Measurements from ENCODE around the gene GNAQ.

GNAQ gene

GRCh38 chr9:77847059-77847499 is 184.5 kb downstream of the GNAQ start:
- no peaks in the 10 kb centered on the region for H3K27me3 ChIP-seq (ENCODE audit: control insufficient read depth in 1 of 2, insufficient read depth in 1 of 2, low read length in 2 of 2)
- no peak overlapping the region for H3K9ac ChIP-seq (ENCODE audit: low read length)
- no peak overlapping the region for H2BK120ac ChIP-seq (ENCODE audit: low read depth, low read length)
- WGBS: 9% methylated on average over 8 of the region's 8 CpGs
- no peak overlapping the region for H4K8ac ChIP-seq (ENCODE audit: low read length)
- H2BK5ac ChIP-seq (ENCODE audit: low read depth, low read length, poor library complexity, severe bottlenecking): no peak overlapping the region
- peaks cover 29% of the 10 kb centered on the region for H3K79me1 ChIP-seq (replicated peaks; ENCODE audit: low read length, poor library complexity, severe bottlenecking)
- H3K23ac ChIP-seq (ENCODE audit: low read length in 2 of 2): no peak overlapping the region
- peak; percentile 70 for DNase-seq
- H3K14ac ChIP-seq (ENCODE audit: low read length in 2 of 2): no peak overlapping the region
- no peaks in the 10 kb centered on the region for H3K9me3 ChIP-seq (ENCODE audit: control insufficient read depth, low read length)
- no peak overlapping the region for H2AK5ac ChIP-seq (ENCODE audit: low read length, severe bottlenecking)
- no peak overlapping the region for H2AFZ ChIP-seq (ENCODE audit: low read depth, low read length)
- H3K18ac ChIP-seq (ENCODE audit: low read depth in 1 of 2, low read length in 2 of 2): peak overlapping the region; percentile 25 to 59
- H2BK12ac ChIP-seq (ENCODE audit: low read length in 2 of 2): no peak overlapping the region
- peak overlapping the region in 1 of 2 experiments; percentile 6 for H3K4ac ChIP-seq (ENCODE audit: low read depth in 1 of 2, low read length in 2 of 2)
- H4K91ac ChIP-seq (ENCODE audit: low read length): no peak overlapping the region
- H3K4me3 ChIP-seq (ENCODE audit: insufficient read depth in 1 of 2, low read depth in 1 of 2, low read length in 2 of 2): no peak overlapping the region
- no peak overlapping the region for H3K27ac ChIP-seq (ENCODE audit: low read length, poor library complexity, severe bottlenecking)
- H3K4me1 ChIP-seq (ENCODE audit: control insufficient read depth, insufficient read depth, low read depth, low read length): peaks cover 9% of the 10 kb centered on the region
- H2BK15ac ChIP-seq (ENCODE audit: low read depth, poor library complexity, severe bottlenecking): no peak overlapping the region
- peaks cover 0 to 3% of the 10 kb centered on the region in 2 experiments for H3K36me3 ChIP-seq (ENCODE audit: control insufficient read depth in 1 of 2, insufficient read depth in 2 of 2, low read depth in 1 of 2, low read length in 2 of 2)
- no peak overlapping the region for H3K4me2 ChIP-seq (ENCODE audit: low read length, poor library complexity, severe bottlenecking)

- Histone ChIP-seq H3K14ac (ENCODE audit: low read length in 2 of 2) (no peak overlapping the region), H3K36me3 (ENCODE audit: control insufficient read depth in 1 of 2, insufficient read depth in 2 of 2, low read depth in 1 of 2, low read length in 2 of 2) (no peaks in the 10 kb centered on the region), H2BK12ac (ENCODE audit: low read length in 2 of 2) (no peak overlapping the region), H2AFZ (ENCODE audit: low read depth, low read length) (no peak overlapping the region), H3K9me3 (ENCODE audit: control insufficient read depth, low read length) (no peaks in the 10 kb centered on the region), H2BK5ac (ENCODE audit: low read depth, low read length, poor library complexity, severe bottlenecking) (no peak overlapping the region), H3K18ac (ENCODE audit: low read depth in 1 of 2, low read length in 2 of 2) (no peak overlapping the region), H3K4me2 (ENCODE audit: low read length, poor library complexity, severe bottlenecking) (no peak overlapping the region), H4K8ac (ENCODE audit: low read length) (no peak overlapping the region), H2BK120ac (ENCODE audit: low read depth, low read length) (no peak overlapping the region), H3K9ac (ENCODE audit: low read length) (no peak overlapping the region), H3K79me1 (replicated peaks; ENCODE audit: low read length, poor library complexity, severe bottlenecking) (peaks cover 19% of the 10 kb centered on the region), H3K4ac (ENCODE audit: low read depth in 1 of 2, low read length in 2 of 2) (no peak overlapping the region), H3K27ac (ENCODE audit: low read length, poor library complexity, severe bottlenecking) (no peak overlapping the region), H4K91ac (ENCODE audit: low read length) (no peak overlapping the region), H3K23ac (ENCODE audit: low read length in 2 of 2) (no peak overlapping the region), H2AK5ac (ENCODE audit: low read length, severe bottlenecking) (no peak overlapping the region), H3K4me3 (ENCODE audit: insufficient read depth in 1 of 2, low read depth in 1 of 2, low read length in 2 of 2) (no peak overlapping the region), H3K27me3 (ENCODE audit: control insufficient read depth in 1 of 2, insufficient read depth in 1 of 2, low read length in 2 of 2) (no peaks in the 10 kb centered on the region), H3K4me1 (ENCODE audit: control insufficient read depth, insufficient read depth, low read depth, low read length) (peaks cover 10% of the 10 kb centered on the region), H2BK15ac (ENCODE audit: low read depth, poor library complexity, severe bottlenecking) (no peak overlapping the region)
- no peak for DNase-seq
- 98% methylated on average over 4 of the region's 4 CpGs for WGBS
Observed at GRCh38 chr9:77844415-77844814, 187.2 kb downstream of the GNAQ start.

GRCh38 chr9:77843871-77844155 is 187.8 kb downstream of the GNAQ start:
- no peak overlapping the region for H3K18ac ChIP-seq (ENCODE audit: low read depth in 1 of 2, low read length in 2 of 2)

GRCh38 chr9:77843076-77843870 is 188.3 kb downstream of the GNAQ start:
- no peak overlapping the region for H3K9ac ChIP-seq (ENCODE audit: low read length)
- no peak overlapping the region for H2AFZ ChIP-seq (ENCODE audit: low read depth, low read length)
- H2AK5ac ChIP-seq (ENCODE audit: low read length, severe bottlenecking): no peak overlapping the region
- no peak overlapping the region for H3K18ac ChIP-seq (ENCODE audit: low read depth in 1 of 2, low read length in 2 of 2)
- H3K27ac ChIP-seq (ENCODE audit: low read length, poor library complexity, severe bottlenecking): no peak overlapping the region
- 100% methylated on average over 3 of the region's 4 CpGs for WGBS
- no peak overlapping the region for H2BK12ac ChIP-seq (ENCODE audit: low read length in 2 of 2)
- H3K4me3 ChIP-seq (ENCODE audit: insufficient read depth in 1 of 2, low read depth in 1 of 2, low read length in 2 of 2): no peak overlapping the region
- H3K14ac ChIP-seq (ENCODE audit: low read length in 2 of 2): no peak overlapping the region
- H3K27me3 ChIP-seq (ENCODE audit: control insufficient read depth in 1 of 2, insufficient read depth in 1 of 2, low read length in 2 of 2): no peaks in the 10 kb centered on the region
- no peak for DNase-seq
- no peak overlapping the region for H2BK5ac ChIP-seq (ENCODE audit: low read depth, low read length, poor library complexity, severe bottlenecking)
- H3K36me3 ChIP-seq (ENCODE audit: control insufficient read depth in 1 of 2, insufficient read depth in 2 of 2, low read depth in 1 of 2, low read length in 2 of 2): no peaks in the 10 kb centered on the region
- H2BK120ac ChIP-seq (ENCODE audit: low read depth, low read length): no peak overlapping the region
- H3K4me1 ChIP-seq (ENCODE audit: control insufficient read depth, insufficient read depth, low read depth, low read length): peaks cover 9% of the 10 kb centered on the region
- H3K9me3 ChIP-seq (ENCODE audit: control insufficient read depth, low read length): no peaks in the 10 kb centered on the region
- peaks cover 16% of the 10 kb centered on the region for H3K79me1 ChIP-seq (replicated peaks; ENCODE audit: low read length, poor library complexity, severe bottlenecking)
- no peak overlapping the region for H3K23ac ChIP-seq (ENCODE audit: low read length in 2 of 2)
- no peak overlapping the region for H4K8ac ChIP-seq (ENCODE audit: low read length)
- no peak overlapping the region for H3K4ac ChIP-seq (ENCODE audit: low read depth in 1 of 2, low read length in 2 of 2)
- H3K4me2 ChIP-seq (ENCODE audit: low read length, poor library complexity, severe bottlenecking): no peak overlapping the region
- H4K91ac ChIP-seq (ENCODE audit: low read length): peak overlapping the region; percentile 12
- no peak overlapping the region for H2BK15ac ChIP-seq (ENCODE audit: low read depth, poor library complexity, severe bottlenecking)

More at GRCh38 chr9:77843871-77844155, 187.8 kb downstream of the GNAQ start:
- Histone ChIP-seq H3K14ac (ENCODE audit: low read length in 2 of 2) (no peak overlapping the region), H2BK5ac (ENCODE audit: low read depth, low read length, poor library complexity, severe bottlenecking) (no peak overlapping the region), H3K9me3 (ENCODE audit: control insufficient read depth, low read length) (no peaks in the 10 kb centered on the region), H3K27ac (ENCODE audit: low read length, poor library complexity, severe bottlenecking) (no peak overlapping the region), H3K36me3 (ENCODE audit: control insufficient read depth in 1 of 2, insufficient read depth in 2 of 2, low read depth in 1 of 2, low read length in 2 of 2) (no peaks in the 10 kb centered on the region), H3K4me3 (ENCODE audit: insufficient read depth in 1 of 2, low read depth in 1 of 2, low read length in 2 of 2) (no peak overlapping the region), H2AFZ (ENCODE audit: low read depth, low read length) (no peak overlapping the region), H2AK5ac (ENCODE audit: low read length, severe bottlenecking) (no peak overlapping the region), H2BK15ac (ENCODE audit: low read depth, poor library complexity, severe bottlenecking) (no peak overlapping the region), H3K9ac (ENCODE audit: low read length) (no peak overlapping the region), H3K4me2 (ENCODE audit: low read length, poor library complexity, severe bottlenecking) (no peak overlapping the region), H2BK12ac (ENCODE audit: low read length in 2 of 2) (no peak overlapping the region), H3K4ac (ENCODE audit: low read depth in 1 of 2, low read length in 2 of 2) (no peak overlapping the region), H3K79me1 (replicated peaks; ENCODE audit: low read length, poor library complexity, severe bottlenecking) (peaks cover 19% of the 10 kb centered on the region), H4K91ac (ENCODE audit: low read length) (no peak overlapping the region), H2BK120ac (ENCODE audit: low read depth, low read length) (no peak overlapping the region), H3K23ac (ENCODE audit: low read length in 2 of 2) (no peak overlapping the region), H3K4me1 (ENCODE audit: control insufficient read depth, insufficient read depth, low read depth, low read length) (peaks cover 11% of the 10 kb centered on the region), H4K8ac (ENCODE audit: low read length) (no peak overlapping the region), H3K27me3 (ENCODE audit: control insufficient read depth in 1 of 2, insufficient read depth in 1 of 2, low read length in 2 of 2) (no peaks in the 10 kb centered on the region)
- no peak for DNase-seq
- 100% methylated on average over 1 of the region's 1 CpG for WGBS
